SK-N-SH (cell line): ENCODE data around the gene NFKB1.

Experiments
- JUND ChIP-seq: IDR thresholded peaks from 2 replicates; pipeline ENCODE4 v1.4.0; 2012
- REST ChIP-seq: IDR thresholded peaks from 2 replicates; pipeline ENCODE4 v1.6.1; 2012; ENCODE audit warnings: mild to moderate bottlenecking, low read depth, low read length, moderate library complexity
- SIN3A ChIP-seq: IDR thresholded peaks from 2 replicates; pipeline ENCODE4 v1.6.1; 2012; ENCODE audit warnings: low read depth, mild to moderate bottlenecking, low read length, moderate library complexity, borderline replicate concordance
- TF ChIP-seq, protein P1 (sequence below): fragments of 200-600 bp; sonication (generic); IDR thresholded peaks from 2 replicates; pipeline ENCODE4 v1.6.1; 2017; ENCODE audit warnings: antibody characterized with exemption, mild to moderate bottlenecking, moderate library complexity

GRCh38 chr4:102637391-102637790, 136.2 kb downstream of the NFKB1 start:
- TF ChIP-seq REST (no peak), SIN3A (no peak), JUND (no peak)
- TF ChIP-seq, protein P1, sequence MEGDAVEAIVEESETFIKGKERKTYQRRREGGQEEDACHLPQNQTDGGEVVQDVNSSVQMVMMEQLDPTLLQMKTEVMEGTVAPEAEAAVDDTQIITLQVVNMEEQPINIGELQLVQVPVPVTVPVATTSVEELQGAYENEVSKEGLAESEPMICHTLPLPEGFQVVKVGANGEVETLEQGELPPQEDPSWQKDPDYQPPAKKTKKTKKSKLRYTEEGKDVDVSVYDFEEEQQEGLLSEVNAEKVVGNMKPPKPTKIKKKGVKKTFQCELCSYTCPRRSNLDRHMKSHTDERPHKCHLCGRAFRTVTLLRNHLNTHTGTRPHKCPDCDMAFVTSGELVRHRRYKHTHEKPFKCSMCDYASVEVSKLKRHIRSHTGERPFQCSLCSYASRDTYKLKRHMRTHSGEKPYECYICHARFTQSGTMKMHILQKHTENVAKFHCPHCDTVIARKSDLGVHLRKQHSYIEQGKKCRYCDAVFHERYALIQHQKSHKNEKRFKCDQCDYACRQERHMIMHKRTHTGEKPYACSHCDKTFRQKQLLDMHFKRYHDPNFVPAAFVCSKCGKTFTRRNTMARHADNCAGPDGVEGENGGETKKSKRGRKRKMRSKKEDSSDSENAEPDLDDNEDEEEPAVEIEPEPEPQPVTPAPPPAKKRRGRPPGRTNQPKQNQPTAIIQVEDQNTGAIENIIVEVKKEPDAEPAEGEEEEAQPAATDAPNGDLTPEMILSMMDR: no peak
